NCI-H510A (cell line): ENCODE results near the gene GDF15.

ENCODE experiments used
- DNase-seq: peaks from one replicate; lab custom pipeline; 2025; lab: John Stamatoyannopoulos, UW

Gene GDF15

DNA sequence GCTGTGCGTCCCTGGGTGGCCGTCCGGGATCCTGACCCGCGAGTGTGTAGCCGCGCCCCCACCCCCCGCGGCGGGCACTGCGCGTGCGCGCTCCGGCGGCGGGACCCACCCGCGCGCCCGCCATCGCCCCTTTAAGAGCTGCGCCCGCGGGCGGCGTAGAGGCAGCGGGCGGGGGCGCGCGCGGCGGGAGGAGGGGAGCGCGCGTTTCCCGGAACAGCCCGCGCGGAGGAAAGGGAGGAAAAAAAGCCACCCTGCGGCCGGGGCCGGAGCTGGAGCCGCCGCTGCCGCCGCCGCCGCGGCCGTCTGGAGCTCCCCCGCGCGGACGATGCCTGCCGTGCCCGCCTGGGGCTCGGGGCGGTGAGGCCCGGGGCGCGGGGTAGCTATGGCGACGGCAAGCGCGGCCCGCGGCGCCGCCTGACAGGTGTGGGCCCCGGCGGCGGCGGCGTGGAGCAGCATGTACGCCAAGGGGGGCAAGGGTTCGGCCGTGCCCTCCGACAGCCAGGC is 33.3 kb downstream of the GDF15 start, which contains the start of gene SSBP4:
Gene SSBP4 (plus strand): TSS at position 204 of the 504 bp plus-strand sequence. CDS start 251 bp downstream, at position 455.
- DNase-seq = peak; percentile 82

- no peak for DNase-seq
Observed at GRCh38 chr19:18419699-18420460, 33.9 kb downstream of the GDF15 start.

GRCh38 chr19:18420930-18421329 is 35.0 kb downstream of the GDF15 start:
- DNase-seq = no peak

DNA sequence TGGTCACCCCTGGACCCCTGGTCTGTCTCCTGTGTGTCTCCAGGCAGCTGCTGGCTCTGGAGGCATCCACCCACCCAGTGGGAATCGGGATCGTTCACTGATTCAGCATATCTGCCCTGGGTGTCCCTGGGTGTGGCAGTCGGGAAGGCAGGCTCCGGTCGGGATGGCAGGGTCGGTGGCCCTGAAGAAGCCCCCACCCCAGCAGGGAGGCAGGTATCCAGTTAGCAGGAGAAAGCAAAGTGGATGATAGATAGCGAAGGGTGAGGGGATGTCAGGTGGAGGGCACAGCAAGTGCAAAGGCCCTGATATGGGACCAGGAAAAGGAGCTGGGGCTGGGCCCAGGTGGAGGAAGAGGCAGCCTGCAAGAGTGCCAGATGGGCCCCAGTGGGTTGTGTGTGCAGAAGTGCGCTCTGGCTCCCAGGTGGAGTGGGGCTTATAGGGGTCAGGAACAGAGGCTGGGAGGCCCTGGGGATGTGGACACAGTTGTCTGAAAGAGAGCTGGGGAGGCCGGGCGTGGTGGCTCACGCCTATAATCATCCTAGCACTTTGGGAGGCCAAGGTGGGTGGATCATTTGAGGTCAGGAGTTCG is 35.5 kb downstream of the GDF15 start:
- DNase-seq = no peak

GRCh38 chr19:18422530-18423191 is 36.7 kb downstream of the GDF15 start:
- no peak for DNase-seq

- DNase-seq = no peak
Observed at GRCh38 chr19:18423258-18424020, 37.5 kb downstream of the GDF15 start.

GRCh38 chr19:18424122-18424889 is 38.3 kb downstream of the GDF15 start:
- no peak for DNase-seq

- no peak for DNase-seq
Observed at GRCh38 chr19:18424890-18425514, 39.0 kb downstream of the GDF15 start.

GRCh38 chr19:18425515-18426415 is 39.8 kb downstream of the GDF15 start:
- DNase-seq = no peak

DNA sequence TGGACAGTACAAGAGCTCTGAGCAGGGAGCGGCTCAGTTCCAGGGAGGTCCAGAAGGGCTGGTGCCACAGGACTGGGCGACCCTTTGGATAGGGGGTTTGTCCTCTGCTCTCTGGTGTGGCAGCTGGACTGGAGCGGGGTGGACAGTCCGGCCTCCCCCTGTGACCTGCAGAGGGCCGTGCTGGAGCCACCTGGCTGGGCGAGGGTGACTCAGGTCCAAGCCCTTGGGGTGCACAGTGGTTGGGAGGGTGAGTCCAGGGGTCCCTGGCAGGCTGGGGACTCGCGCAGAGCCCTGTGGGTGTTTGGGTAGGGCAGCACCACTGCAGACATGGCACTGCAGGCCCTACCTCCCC is 40.4 kb downstream of the GDF15 start:
- no peak for DNase-seq

DNA sequence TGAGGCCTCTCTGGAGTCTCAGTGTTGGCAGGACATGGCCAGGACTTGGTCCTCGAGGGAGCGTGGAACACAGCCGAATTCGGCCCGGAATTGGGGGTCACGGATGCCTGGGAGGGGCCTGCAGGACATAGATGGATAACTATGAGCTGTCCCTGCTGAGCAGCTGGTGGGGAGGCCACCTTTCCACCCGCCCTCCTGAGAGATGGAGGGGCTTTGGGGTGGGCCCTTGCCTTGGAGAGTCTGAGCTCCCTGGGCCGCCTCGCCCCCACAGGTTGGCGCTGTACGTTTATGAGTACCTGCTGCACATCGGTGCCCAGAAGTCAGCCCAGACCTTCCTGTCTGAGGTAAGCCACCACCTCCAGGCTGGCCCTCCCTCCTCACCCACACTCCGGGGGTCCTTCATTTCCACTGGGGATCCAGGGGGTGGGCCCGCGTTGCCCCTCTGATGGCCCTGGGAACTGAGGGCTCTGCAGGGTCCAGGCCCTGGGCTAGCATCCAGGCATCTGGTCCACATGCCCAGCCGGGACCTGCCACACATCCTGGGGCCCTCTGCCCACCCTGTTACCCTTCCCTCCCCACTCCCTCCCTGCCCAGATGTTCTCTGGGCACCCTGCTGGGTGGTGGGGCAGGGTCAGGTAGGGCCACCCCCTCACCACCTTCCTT is 41.3 kb downstream of the GDF15 start:
- no peak for DNase-seq

DNA sequence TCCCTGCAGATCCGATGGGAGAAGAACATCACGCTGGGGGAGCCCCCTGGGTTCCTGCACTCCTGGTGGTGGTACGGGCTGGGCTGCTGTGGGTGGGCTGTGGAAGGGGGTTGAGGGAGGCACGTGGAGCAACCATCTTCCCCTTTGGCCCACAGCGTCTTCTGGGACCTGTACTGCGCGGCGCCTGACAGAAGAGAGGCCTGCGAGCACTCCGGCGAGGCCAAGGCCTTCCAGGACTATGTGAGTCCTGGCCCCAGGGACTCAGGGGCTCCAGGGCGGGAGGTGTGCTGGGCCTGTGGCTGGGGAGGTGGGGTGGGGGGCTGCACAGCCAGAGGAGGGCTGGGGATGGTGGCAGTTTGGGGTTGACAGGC is 41.8 kb downstream of the GDF15 start:
- DNase-seq = no peak

DNA sequence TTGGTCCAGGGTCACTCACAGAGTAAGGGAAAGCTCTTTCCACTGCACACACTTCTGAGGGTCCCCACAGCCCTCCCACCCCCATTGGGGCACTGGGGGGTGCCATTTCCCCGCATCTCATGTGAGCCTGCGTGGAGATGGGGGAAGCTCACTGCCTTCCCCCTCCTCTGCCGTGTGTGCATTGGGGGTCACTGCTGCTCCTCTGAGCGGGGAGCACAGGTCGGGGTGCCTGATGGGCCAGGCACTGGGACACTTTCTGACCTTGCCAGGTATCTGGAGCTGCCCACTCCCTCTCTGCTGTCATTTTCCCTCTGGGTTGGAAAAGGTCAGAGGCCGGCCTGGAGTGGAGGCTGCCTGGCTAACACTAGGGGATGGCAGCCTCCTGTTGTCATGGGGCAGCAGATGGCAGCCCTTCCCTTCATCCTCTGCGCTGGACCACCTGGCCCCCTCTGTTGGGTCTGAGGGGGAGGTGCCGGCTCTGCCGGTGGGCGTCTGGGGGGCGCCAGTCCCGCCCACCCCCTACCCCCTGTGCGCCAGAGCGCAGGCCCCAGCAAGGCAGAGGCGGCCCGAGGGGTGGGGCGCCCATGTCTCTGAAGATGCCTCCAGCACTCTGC is 42.3 kb downstream of the GDF15 start:
- no peak for DNase-seq

GRCh38 chr19:18428787-18429674 is 43.1 kb downstream of the GDF15 start:
- DNase-seq = peak; percentile 89

- no peak for DNase-seq
Observed at GRCh38 chr19:18429717-18430416, 43.9 kb downstream of the GDF15 start.

DNA sequence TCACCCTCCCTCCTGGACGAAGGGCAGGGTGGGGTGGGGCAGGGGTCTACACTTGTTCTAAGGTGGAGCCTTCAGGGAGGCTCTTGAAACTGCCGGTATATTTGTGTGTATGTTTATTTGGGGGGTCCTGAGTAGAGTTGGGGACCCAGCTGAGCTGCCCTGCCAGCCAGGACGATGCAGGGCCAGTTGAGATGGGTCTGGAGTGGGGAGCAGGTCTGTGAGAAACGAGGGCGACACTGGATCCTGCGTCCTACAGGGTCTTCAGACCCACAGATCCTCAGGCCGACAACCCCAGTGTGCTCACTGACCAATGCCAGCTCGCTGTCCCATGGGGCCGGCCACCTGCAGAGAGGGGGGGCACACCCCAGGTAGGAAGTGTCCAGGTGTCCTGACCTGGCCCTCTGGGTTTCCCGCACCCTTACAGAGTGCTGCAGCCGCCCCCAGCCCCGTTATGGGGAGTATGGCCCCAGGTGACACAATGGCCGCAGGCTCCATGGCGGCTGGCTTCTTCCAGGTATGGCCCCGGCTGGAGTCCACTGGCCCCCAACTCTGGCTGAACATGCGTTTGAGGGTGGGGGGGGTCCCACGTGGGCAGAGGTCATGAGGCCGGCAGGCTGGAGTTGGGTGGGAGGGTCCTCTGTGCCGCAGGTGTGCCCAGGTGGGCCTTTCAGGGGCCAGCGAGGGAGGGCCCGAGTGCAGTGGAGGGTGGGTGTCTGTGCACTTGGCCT is 44.6 kb downstream of the GDF15 start:
- no peak for DNase-seq
